HEK293T (cell line): Measurements from ENCODE around the gene ERC1.

ENCODE experiments used
- FOXA1 ChIP-seq: fragments of 450-650 bp; IDR thresholded peaks from 2 replicates; pipeline ENCODE4 v1.6.1; 2016; ENCODE audit warnings: mild to moderate bottlenecking
- FOXM1 ChIP-seq: fragments of 450-650 bp; IDR thresholded peaks from 2 replicates; pipeline ENCODE4 v1.6.1; 2017; ENCODE audit warnings: mild to moderate bottlenecking, borderline replicate concordance
- L3MBTL2 ChIP-seq: fragments of 450-650 bp; conservative IDR thresholded peaks from 2 replicates; pipeline ENCODE4 v1.6.1; 2016; ENCODE audit warnings: mild to moderate bottlenecking
- SP1 ChIP-seq: fragments of 450-650 bp; IDR thresholded peaks from 2 replicates; pipeline ENCODE4 v1.6.1; 2017

GRCh38 chr12:1424674-1425395 lies 433.8 kb downstream of the ERC1 start:
- no peak for TF ChIP-seq FOXA1
- no peak for TF ChIP-seq L3MBTL2
- no peak for TF ChIP-seq SP1
- no peak for TF ChIP-seq FOXM1
